H1 (cell line): ENCODE data around the gene NLRP12. TPM values are rescaled to one million over a fixed set of nuclear protein-coding genes. Genes with fewer than 3 reads are reported as not detected.
"Not testable (repeated sequence)": the region's sequence is repeated elsewhere in the genome, so short reads cannot be mapped to it uniquely, and the experiment has no call there.

Source experiments
- CTCF ChIA-PET: fragments of 300-600 bp; sonication (Branson Sonifier 250); formaldehyde crosslinking; loops from one replicate; lab custom pipeline; 2021; ENCODE audit not compliant: partially characterized antibody; lab: Charles Lee
- POLR2A ChIA-PET: fragments of 300-600 bp; sonication (Branson Sonifier 250); formaldehyde crosslinking; loops from one replicate; lab custom pipeline; 2021; ENCODE audit warnings: inconsistent platforms; ENCODE audit not compliant: partially characterized antibody; lab: Charles Lee
- DNase-seq, 2 experiments: peaks; one replicate each; pipeline versions ENCODE4 v3.0.0 to v3.0.0-alpha.2; 2010 to 2022; ENCODE audit warnings: low spot score in 2 of 2, low read depth in 1 of 2, mixed read lengths in 1 of 2
- FAIRE-seq: peaks from 2 replicates; lab custom pipeline; 2011; peaks lifted over from hg19 to GRCh38; lab: Jason Lieb, UNC
- H2AFZ ChIP-seq: 2 replicates; pipeline ENCODE4 v1.8.1; 2012; ENCODE audit warnings: low read length, inconsistent platforms
- H2AK5ac ChIP-seq: 2 replicates; pipeline ENCODE4 v1.6.1; 2013; ENCODE audit warnings: low read depth, low read length
- H2BK120ac ChIP-seq: replicated peaks from 2 replicates; pipeline ENCODE3; 2013; ENCODE audit warnings: low read depth, low read length, inconsistent platforms
- H2BK12ac ChIP-seq: 2 replicates; pipeline ENCODE4 v1.6.1; 2013; ENCODE audit warnings: low read depth, low read length
- H2BK15ac ChIP-seq: 2 replicates; pipeline ENCODE4 v1.6.1; 2013; ENCODE audit warnings: low read length
- H2BK20ac ChIP-seq: 2 replicates; pipeline ENCODE4 v1.6.1; 2013; ENCODE audit warnings: low read length
- H2BK5ac ChIP-seq: 2 replicates; pipeline ENCODE4 v1.6.1; 2013; ENCODE audit warnings: low read depth, low read length
- H3K14ac ChIP-seq: 2 replicates; pipeline ENCODE4 v1.6.1; 2013; ENCODE audit warnings: inconsistent platforms; ENCODE audit not compliant: insufficient read length
- H3K18ac ChIP-seq: 2 replicates; pipeline ENCODE4 v1.6.1; 2013; ENCODE audit warnings: low read length; ENCODE audit errors: extremely low read depth
- H3K23ac ChIP-seq: 2 replicates; pipeline ENCODE4 v1.6.1; 2013; ENCODE audit warnings: inconsistent platforms; ENCODE audit not compliant: insufficient read length
- H3K23me2 ChIP-seq: 2 replicates; pipeline ENCODE4 v1.6.1; 2013; ENCODE audit warnings: low read depth, low read length
- H3K27ac ChIP-seq: 2 replicates; pipeline ENCODE4 v1.6.1; 2011; ENCODE audit warnings: low read depth, low read length, inconsistent platforms
- H3K27me3 ChIP-seq, 4 experiments: replicated peaks in 1 of 4; 1 replicate in 1 of 4; 2 replicates in 3 of 4; pipeline versions ENCODE4 v1.6.1 to v1.8.1; 2011 to 2013; ENCODE audit warnings: low read length in 3 of 4, mild to moderate bottlenecking in 3 of 4, inconsistent platforms in 2 of 4, mixed read lengths in 2 of 4, moderate library complexity in 1 of 4; ENCODE audit not compliant: control insufficient read depth in 3 of 4, insufficient read depth in 3 of 4; ENCODE audit errors: extremely low read depth in 1 of 4
- H3K36me3 ChIP-seq, 4 experiments: 2 replicates each; pipeline versions ENCODE4 v1.6.1 to v1.8.1; 2011 to 2013; ENCODE audit warnings: mild to moderate bottlenecking in 4 of 4, low read length in 3 of 4, moderate library complexity in 2 of 4, control low read depth in 1 of 4, inconsistent platforms in 1 of 4; ENCODE audit not compliant: insufficient read depth in 4 of 4, control insufficient read depth in 2 of 4
- H3K4ac ChIP-seq: replicated peaks from 2 replicates; pipeline ENCODE3; 2013; ENCODE audit warnings: low read length, low read depth, mixed read lengths, inconsistent platforms; ENCODE audit not compliant: insufficient read length
- H3K4me1 ChIP-seq, 4 experiments: replicated peaks in 1 of 4; 1 replicate in 1 of 4; 2 replicates in 3 of 4; pipeline versions ENCODE4 v1.6.1 to v1.8.1; 2011 to 2013; ENCODE audit warnings: low read length in 3 of 4, inconsistent platforms in 2 of 4, mixed read lengths in 1 of 4; ENCODE audit not compliant: insufficient read depth in 4 of 4, control insufficient read depth in 3 of 4
- H3K4me2 ChIP-seq, 2 experiments: 2 replicates each; pipeline versions ENCODE4 v1.6.1 to v1.8.1; 2011 to 2013; ENCODE audit warnings: low read depth in 2 of 2, low read length in 2 of 2, control low read depth in 1 of 2, inconsistent platforms in 1 of 2, mild to moderate bottlenecking in 1 of 2; ENCODE audit not compliant: insufficient read depth in 1 of 2
- H3K4me3 ChIP-seq, 4 experiments: fragments of 200-600, 300-600 bp in 1 of 4; sonication (generic), shearing (Covaris generic), sonication (Bioruptor Twin) in 1 of 4; 2 replicates each; pipeline versions ENCODE4 v1.5.1 to v1.8.1; 2011 to 2016; ENCODE audit warnings: low read length in 4 of 4, low read depth in 3 of 4, control low read depth in 2 of 4, inconsistent platforms in 2 of 4, mild to moderate bottlenecking in 2 of 4, mixed read lengths in 1 of 4, moderate library complexity in 1 of 4; ENCODE audit not compliant: insufficient read depth in 2 of 4; ENCODE audit errors: extremely low read depth in 1 of 4
- H3K56ac ChIP-seq: replicated peaks from 2 replicates; pipeline ENCODE3; 2013; ENCODE audit warnings: low read depth, mild to moderate bottlenecking, mixed read lengths, low read length, inconsistent platforms; ENCODE audit not compliant: insufficient read length
- H3K79me1 ChIP-seq: 2 replicates; pipeline ENCODE4 v1.6.1; 2013; ENCODE audit warnings: low read depth, low read length, control low read depth
- H3K79me2 ChIP-seq, 2 experiments: 2 replicates each; pipeline versions ENCODE4 v1.6.1 to v1.8.1; 2012 to 2013; ENCODE audit warnings: low read length in 2 of 2, mild to moderate bottlenecking in 2 of 2, inconsistent platforms in 1 of 2; ENCODE audit not compliant: insufficient read depth in 2 of 2, control insufficient read depth in 1 of 2
- H3K9ac ChIP-seq, 4 experiments: replicated peaks in 1 of 4; 1 replicate in 1 of 4; 2 replicates in 3 of 4; pipeline versions ENCODE4 v1.6.1 to v1.8.1; 2011 to 2013; ENCODE audit warnings: low read depth in 3 of 4, low read length in 3 of 4, control low read depth in 2 of 4, mild to moderate bottlenecking in 2 of 4, moderate library complexity in 2 of 4, inconsistent platforms in 1 of 4; ENCODE audit errors: extremely low read depth in 1 of 4
- H3K9me3 ChIP-seq, 2 experiments: 2 replicates each; pipeline versions ENCODE4 v1.6.1 to v1.8.1; 2012 to 2013; ENCODE audit warnings: mild to moderate bottlenecking in 2 of 2, moderate library complexity in 2 of 2, control low read depth in 1 of 2, inconsistent platforms in 1 of 2, low read depth in 1 of 2, low read length in 1 of 2, mixed read lengths in 1 of 2; ENCODE audit not compliant: insufficient read depth in 2 of 2
- H4K20me1 ChIP-seq, 2 experiments: replicated peaks in 1 of 2; 2 replicates each; pipeline versions ENCODE3 to v1.8.1; 2011 to 2013; ENCODE audit warnings: inconsistent platforms in 2 of 2, low read length in 2 of 2, mild to moderate bottlenecking in 1 of 2; ENCODE audit not compliant: insufficient read depth in 2 of 2, control insufficient read depth in 1 of 2
- H4K5ac ChIP-seq: 2 replicates; pipeline ENCODE4 v1.6.1; 2013; ENCODE audit warnings: low read length, low read depth, mixed read lengths, inconsistent platforms; ENCODE audit not compliant: insufficient read length
- H4K8ac ChIP-seq: 2 replicates; pipeline ENCODE4 v1.8.0; 2013; ENCODE audit warnings: mild to moderate bottlenecking, moderate library complexity, low read length, inconsistent platforms; ENCODE audit not compliant: insufficient read depth; ENCODE audit errors: extremely low read depth
- H4K91ac ChIP-seq: replicated peaks from 2 replicates; pipeline ENCODE3; 2013; ENCODE audit warnings: low read length, mixed read lengths, inconsistent platforms; ENCODE audit not compliant: insufficient read length
- TBP ChIP-seq: IDR thresholded peaks from 2 replicates; pipeline ENCODE4 v1.6.1; 2011; ENCODE audit warnings: low read depth, low read length, improper control_type of control experiment
- WGBS, 2 experiments: shearing (Covaris generic) in 1 of 2; methylation state at CpG; one replicate each; pipeline versions ENCODE4 v1.1.6 to v1.1.7; 2013 to 2015; ENCODE audit warnings: low lambda C conversion rate in 2 of 2, mixed read lengths in 2 of 2, inconsistent platforms in 1 of 2, low coverage in 1 of 2, missing lambda C conversion rate in 1 of 2; ENCODE audit not compliant: insufficient replicate concordance in 2 of 2, insufficient coverage in 1 of 2, insufficient read length in 1 of 2; ENCODE audit errors: extremely low coverage in 1 of 2, missing lambda C conversion rate in 1 of 2; 5-methylcytosine and 5-hydroxymethylcytosine counted together
- polyA plus RNA-seq, 7 experiments: library from polyadenylated mRNA; depleted of rRNA in 3 of 7; stranded (reverse) in 5 of 7; unstranded in 2 of 7; fragments of >200 nt in 5 of 7; fragments of 200-250 nt in 2 of 7; gene quantifications; 1 replicate in 5 of 7; 2 replicates in 1 of 7; 4 replicates in 1 of 7; pipeline versions ENCODE4 v1.2.1 to v1.2.3, GENCODE V29; 2011 to 2013; ENCODE audit warnings: missing spikeins in 2 of 7, mixed read lengths in 2 of 7
- total RNA-seq: library from RNA; stranded (reverse); fragmentation: NEBNext Ultra II Directional; extraction: Animal tissue kit (Norgen Biotek cat#: 25700); gene quantifications from 2 replicates; pipeline ENCODE4 v1.2.1, GENCODE V29; 2021

Gene NLRP12
- total and polyA plus RNA-seq, 2 of the 8 experiments (the other 6 are each of a cell fraction or from before 2014, with no cell fraction given) = 1.0 to 1.8 TPM

- not testable (repeated sequence) for H3K9me3 ChIP-seq, H4K5ac ChIP-seq, H3K23me2 ChIP-seq, H3K27me3 ChIP-seq, H4K8ac ChIP-seq, H2AK5ac ChIP-seq, H3K27ac ChIP-seq, H2BK12ac ChIP-seq, H3K14ac ChIP-seq, H3K36me3 ChIP-seq, H3K4me1 ChIP-seq, H4K91ac ChIP-seq, H3K56ac ChIP-seq, DNase-seq, H3K4ac ChIP-seq, H2AFZ ChIP-seq, H3K79me1 ChIP-seq, H4K20me1 ChIP-seq, H3K23ac ChIP-seq, FAIRE-seq, H2BK120ac ChIP-seq, H2BK15ac ChIP-seq, H2BK20ac ChIP-seq
- peak overlapping the region; percentile 70 to 85 for H3K4me2 ChIP-seq
- H2BK5ac ChIP-seq = peak overlapping the region; percentile 77; the same call in 1 of the 2 replicates
- peak; percentile 16; the same call in 1 of the 2 replicates for TF ChIP-seq TBP
- POLR2A ChIA-PET = interaction anchor here (0.7 to 2.2 kb wide), 8 partner anchors 9 to 1201 kb away, joined by 3 to 6 read pairs (median 3); partner anchors contain the start of gene NLRP12
- WGBS, 2 experiments = 3% methylated on average over 9 of the region's 13 CpGs; no CpG with 5 or more reads in 1 of the 2 experiments
- peak overlapping the region; percentile 68 for H3K18ac ChIP-seq
- H3K79me2 ChIP-seq = peaks cover 0 to 19% of the 10 kb centered on the region in 2 experiments; a peak in 2 of 4 replicates
- CTCF ChIA-PET = interaction anchor here (1.0 kb wide), 1 partner anchor 1201 kb away, joined by 3 read pairs; no protein-coding TSS in a partner anchor
- H3K4me3 ChIP-seq = peak overlapping the region; percentile 40 to 62 (median 48)
- peak overlapping the region; percentile 57 to 70 (median 60); a peak in 6 of 7 replicates for H3K9ac ChIP-seq
Observed at GRCh38 chr19:53832861-53833260, 8.7 kb upstream of the NLRP12 start.
